Mucosa of descending colon (tissue), 3 donors: ENCODE data around the gene STK32B. TPM values are rescaled to one million over a fixed set of nuclear protein-coding genes. Genes with fewer than 3 reads are reported as not detected.

Experiments used
- ATAC-seq: fragments of 200-7000 bp; cut with Tn5 transposase; one replicate; pipeline ENCODE4 v1.9.1; 2020; ENCODE audit warnings: mild to moderate bottlenecking, moderate library complexity
- DNase-seq, 3 donors: peaks; one replicate each; pipeline ENCODE4 v3.0.0-alpha.2; 2020
- H3K36me3 ChIP-seq: fragments of 200-600 bp; one replicate; pipeline ENCODE4 v1.8.0; 2021; ENCODE audit warnings: low read depth, mild to moderate bottlenecking
- H3K4me1 ChIP-seq: fragments of 200-600 bp; one replicate; pipeline ENCODE4 v1.8.0; 2021; ENCODE audit warnings: low read depth, mild to moderate bottlenecking
- H3K4me3 ChIP-seq: fragments of 200-600 bp; one replicate; pipeline ENCODE4 v1.8.0; 2021; ENCODE audit warnings: mild to moderate bottlenecking
- H3K9me3 ChIP-seq: fragments of 200-600 bp; one replicate; pipeline ENCODE4 v1.8.0; 2021; ENCODE audit warnings: mild to moderate bottlenecking
- CTCF ChIP-seq: fragments of 200-600 bp; IDR thresholded peaks from one replicate; pipeline ENCODE4 v1.8.0; 2022; ENCODE audit warnings: antibody characterized with exemption, mild to moderate bottlenecking
- intact Hi-C, 2 donors: fragments of 100-400 bp; cut with DNase I in 1 of 2; cut with micrococcal nuclease in 1 of 2; formaldehyde crosslinking; loops; one replicate each; pipeline versions ENCODE4 v1.11.0 to v1.11.1; 2022; cut with DNase I, micrococcal nuclease
- total RNA-seq, 3 donors: library from RNA; stranded (reverse); fragmentation: NEBNext Ultra II Directional in 2 of 3; extraction: Animal tissue kit (Norgen Biotek cat#: 25700) in 2 of 3; gene quantifications; one replicate each; pipeline versions ENCODE4 v1.2.1 to v1.2.4, GENCODE V29; 2021 to 2023
- donor health status: DM: no; HTN: no; CAD: no; lungs with moderate emphysema.
- donor health status: DM: no; HTN: no; CAD: no.
- donor health status: DM: no; HTN: yes; CAD: no.

Gene STK32B
- total RNA-seq, 3 donors from 2014 or later: 0.67 to 2.2 (median 1.1) TPM

- DNase-seq: no peak
- ATAC-seq: no peak
- Histone ChIP-seq H3K4me1 (no peaks in the 10 kb centered on the region), H3K4me3 (no peak overlapping the region), H3K9me3 (peaks cover 1% of the 10 kb centered on the region), H3K36me3 (no peaks in the 10 kb centered on the region)
- intact Hi-C loops: no loop called here
- TF ChIP-seq CTCF: no peak
Observed at GRCh38 chr4:5209862-5210261, 158.6 kb downstream of the STK32B start.

GRCh38 chr4:5211282-5211839 is 160.1 kb downstream of the STK32B start:
- TF ChIP-seq CTCF: no peak
- Histone ChIP-seq H3K4me1 (no peaks in the 10 kb centered on the region), H3K9me3 (peaks cover 1% of the 10 kb centered on the region), H3K4me3 (no peak overlapping the region), H3K36me3 (no peaks in the 10 kb centered on the region)
- DNase-seq (no peak), ATAC-seq (no peak)
- intact Hi-C loops: no loop called here

GRCh38 chr4:5212255-5213013 is 161.2 kb downstream of the STK32B start:
- no peak overlapping the region for H3K4me3 ChIP-seq
- peaks cover 1% of the 10 kb centered on the region for H3K9me3 ChIP-seq
- no peak for TF ChIP-seq CTCF
- no peak for ATAC-seq
- no peaks in the 10 kb centered on the region for H3K36me3 ChIP-seq
- intact Hi-C loops: no loop called here
- no peaks in the 10 kb centered on the region for H3K4me1 ChIP-seq
- DNase-seq: no peak

GRCh38 chr4:5213087-5213595 is 161.9 kb downstream of the STK32B start:
- no peaks in the 10 kb centered on the region for H3K36me3 ChIP-seq
- DNase-seq (no peak), ATAC-seq (no peak)
- no peak overlapping the region for H3K4me3 ChIP-seq
- no peak for TF ChIP-seq CTCF
- intact Hi-C loops: no loop called here
- no peaks in the 10 kb centered on the region for H3K9me3 ChIP-seq
- no peaks in the 10 kb centered on the region for H3K4me1 ChIP-seq

- Histone ChIP-seq H3K4me1 (no peaks in the 10 kb centered on the region), H3K9me3 (no peaks in the 10 kb centered on the region), H3K36me3 (no peaks in the 10 kb centered on the region), H3K4me3 (no peak overlapping the region)
- TF ChIP-seq CTCF: no peak
- no peak for ATAC-seq
- intact Hi-C loops: no loop called here
- DNase-seq: no peak
Observed at GRCh38 chr4:5215321-5215720, 164.0 kb downstream of the STK32B start.
